Stimulated activated CD4-positive, alpha-beta T cell treated with anti-CD3 and anti-CD28 coated beads, Interleukin-12 subunit alpha, Interleukin-12 subunit beta, amount 100 ng/mL, for 48 hours (primary cell): ENCODE measurements around the gene SNX8.

Source experiments
- DNase-seq, 3 donors: peaks; one replicate each; pipeline ENCODE4 v3.0.0-alpha.2; 2020; ENCODE audit warnings: low read depth in 2 of 3, low spot score in 1 of 3

Gene SNX8

GRCh38 chr7:2247141-2247995, 66.9 kb downstream of the SNX8 start:
- DNase-seq: no peak

DNA sequence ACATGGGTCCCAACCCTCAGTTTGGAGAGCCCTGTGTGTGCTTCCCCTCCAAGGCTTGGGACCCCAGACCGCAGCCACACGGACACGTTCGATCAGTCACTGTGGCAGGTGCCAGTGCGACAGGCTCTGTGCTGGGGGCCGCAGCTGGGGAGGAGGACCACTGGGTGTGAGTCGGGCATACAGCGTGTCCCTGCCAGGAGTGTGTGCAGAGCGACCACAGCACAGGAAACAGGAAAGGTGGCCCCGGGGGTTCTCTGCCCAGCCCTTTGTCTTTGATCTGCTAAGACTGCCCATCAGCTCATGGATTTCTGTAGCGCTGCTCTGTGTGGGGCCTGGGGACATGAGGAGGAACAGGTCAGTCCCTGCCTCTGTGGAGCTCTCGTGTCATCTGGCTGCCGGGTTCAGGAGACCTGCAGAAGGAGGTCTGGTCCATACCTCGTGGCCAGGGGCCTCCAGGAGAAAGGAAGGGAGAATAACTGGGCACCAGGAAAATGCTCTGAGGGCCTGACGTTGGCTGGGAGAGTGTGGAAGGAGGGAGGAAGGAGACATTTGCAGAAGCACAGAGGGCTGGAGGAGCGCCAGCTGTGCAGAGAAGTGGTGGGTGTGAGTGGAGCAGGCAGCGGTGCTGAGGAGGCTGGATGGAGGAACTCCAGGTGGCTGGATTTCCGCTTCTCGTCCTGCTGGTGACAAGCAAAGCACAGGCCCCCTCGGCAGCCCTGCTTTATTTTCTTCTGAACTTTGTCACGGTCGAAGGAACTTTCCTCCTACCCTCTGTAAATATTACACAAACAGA, 68.2 kb downstream of the SNX8 start:
- DNase-seq: no peak

DNA sequence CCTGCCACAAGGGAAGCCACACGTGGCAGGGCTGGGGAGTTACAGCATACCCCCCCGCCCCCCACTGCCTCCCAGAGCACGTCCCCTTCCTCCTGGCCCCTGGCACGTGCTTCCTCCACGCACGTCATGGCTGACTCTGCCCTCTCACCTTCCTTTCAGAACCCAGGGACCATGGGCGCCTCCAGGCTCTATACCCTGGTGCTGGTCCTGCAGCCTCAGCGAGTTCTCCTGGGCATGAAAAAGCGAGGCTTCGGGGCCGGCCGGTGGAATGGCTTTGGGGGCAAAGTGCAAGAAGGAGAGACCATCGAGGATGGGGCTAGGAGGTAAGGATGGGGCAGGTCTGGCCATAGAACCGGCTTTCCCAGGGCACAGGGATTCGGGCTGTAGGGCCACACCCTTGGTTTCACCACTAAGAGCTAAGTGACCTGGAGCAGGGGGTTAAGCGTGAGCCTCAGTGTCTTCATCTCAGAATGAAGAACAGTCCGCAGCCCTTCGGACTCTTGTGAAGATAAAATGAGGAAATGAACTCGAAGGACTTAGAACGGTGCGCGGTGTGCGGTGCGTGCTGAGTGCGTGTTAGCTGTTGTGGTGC, 69.7 kb downstream of the SNX8 start:
- DNase-seq: no peak

DNA sequence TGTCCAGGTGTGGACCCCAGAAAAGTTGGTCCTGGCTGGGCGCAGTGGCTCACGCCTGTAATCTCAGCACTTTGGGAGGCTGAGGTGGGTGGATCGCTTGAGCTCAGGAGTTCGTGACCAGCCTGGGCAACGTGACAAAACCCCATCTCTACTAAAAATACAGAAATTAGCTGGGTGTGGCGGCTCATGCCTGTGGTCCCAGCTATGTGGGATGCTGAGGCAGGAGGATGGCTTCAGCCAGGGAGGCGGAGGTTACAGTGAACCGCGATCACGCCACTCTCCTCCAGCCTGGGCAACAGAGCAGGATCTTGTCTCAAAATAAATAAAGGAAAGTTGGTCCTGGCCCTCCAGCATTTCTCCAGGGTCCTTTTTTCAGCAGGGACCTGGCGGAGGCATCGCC, 70.8 kb downstream of the SNX8 start:
- no peak for DNase-seq

DNA sequence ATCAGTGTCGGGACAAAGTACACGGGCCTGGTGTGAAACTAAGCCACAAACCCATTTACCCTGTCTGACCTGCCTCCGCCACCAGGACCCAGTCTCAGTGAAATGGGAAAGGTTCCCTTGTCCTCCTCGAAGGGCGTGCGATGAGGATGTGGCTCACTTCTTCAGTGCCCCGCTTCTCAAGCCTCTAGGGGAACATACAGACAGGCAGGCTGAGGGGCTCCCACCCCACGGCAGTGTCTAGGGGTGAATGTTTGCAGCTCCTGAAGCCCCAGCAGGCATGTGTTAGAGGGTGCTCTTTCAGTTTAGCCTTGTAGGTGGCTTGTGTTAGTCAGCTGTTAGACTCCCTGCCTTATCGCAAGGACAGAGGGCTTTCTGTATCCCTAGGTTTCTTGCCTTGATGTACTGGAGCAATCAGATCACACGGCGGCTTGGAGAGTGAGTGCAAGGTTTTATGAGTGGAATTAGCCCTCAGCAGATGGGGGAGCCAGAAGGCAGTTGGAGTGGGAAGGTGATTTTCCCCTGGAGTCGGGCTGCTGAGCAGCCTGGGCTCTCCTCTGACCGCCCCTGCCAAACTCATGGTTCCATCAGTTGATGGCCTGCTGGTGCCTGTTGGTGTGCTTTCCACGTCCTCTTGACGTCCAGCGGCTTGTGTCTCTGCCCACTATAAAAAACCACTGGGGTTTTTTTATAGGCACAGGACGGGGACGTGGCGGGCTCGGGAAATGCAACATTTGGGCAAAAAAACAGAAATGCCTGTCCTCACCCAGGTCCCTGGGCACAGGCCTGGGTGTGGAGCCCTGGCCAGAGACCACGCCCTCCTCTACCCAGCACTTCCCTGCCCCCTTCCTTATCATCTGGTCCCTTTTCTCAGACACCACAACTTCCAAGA, 71.5 kb downstream of the SNX8 start:
- no peak for DNase-seq

DNA sequence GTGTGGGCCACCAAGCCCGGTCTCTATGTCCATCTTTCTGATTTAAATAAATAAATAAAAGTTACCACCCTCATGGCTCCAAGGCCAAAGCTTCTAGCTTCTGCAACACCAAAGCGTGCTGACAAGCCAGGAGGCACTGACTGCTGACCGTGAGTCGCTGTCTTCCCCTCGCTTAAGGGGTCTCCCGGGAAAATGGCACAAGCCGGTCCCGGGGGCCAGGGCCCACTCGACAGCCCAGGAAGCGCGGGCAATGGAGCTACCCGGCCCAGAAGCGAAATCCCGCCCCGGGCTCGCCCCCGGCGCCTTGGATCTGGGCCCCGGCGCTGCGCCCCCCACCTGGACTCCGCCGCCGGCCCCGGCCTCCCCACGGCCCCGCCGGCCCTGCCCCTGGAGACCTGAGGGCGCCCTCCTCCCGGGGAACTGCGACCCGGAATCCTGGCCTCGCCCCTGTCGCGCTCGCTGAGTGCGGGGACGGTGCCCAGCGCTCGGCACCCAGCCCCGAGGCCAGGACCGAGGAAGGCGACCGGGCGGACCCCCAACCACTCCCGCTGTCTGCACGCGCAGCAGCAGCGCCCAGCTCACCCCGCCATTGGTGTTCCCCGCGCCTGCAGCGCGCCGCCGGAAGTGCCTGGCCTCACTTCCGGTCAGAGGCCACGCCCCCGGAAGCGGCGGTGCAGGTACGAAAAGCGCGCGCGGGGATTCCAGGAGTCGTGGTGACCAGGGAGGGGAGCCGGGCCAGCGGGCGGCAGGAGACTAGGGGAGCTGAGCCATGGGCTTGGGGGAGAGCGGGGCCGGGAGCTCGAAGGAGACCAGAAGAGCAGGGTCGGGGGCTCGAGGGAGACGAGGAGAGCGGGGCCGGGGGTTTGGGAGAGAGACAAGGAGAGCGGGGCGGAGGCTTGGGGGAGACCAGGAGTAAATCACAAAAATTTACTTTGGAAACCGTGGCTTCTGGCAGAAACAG, 72.4 kb downstream of the SNX8 start, which contains the start of the genes MRM2 and NUDT1:
TSS of gene MRM2 (minus strand) at position 626 of the 961 bp plus-strand sequence. CDS start at position 590, 36 bp downstream.
TSS of gene NUDT1 (plus strand) at position 647 of the 961 bp plus-strand sequence. CDS start 2,349 bp downstream, outside the sequence.
- peak; percentile 53 to 78 (median 59) for DNase-seq

GRCh38 chr7:2239242-2239641, 75.0 kb downstream of the SNX8 start:
- DNase-seq: no peak

DNA sequence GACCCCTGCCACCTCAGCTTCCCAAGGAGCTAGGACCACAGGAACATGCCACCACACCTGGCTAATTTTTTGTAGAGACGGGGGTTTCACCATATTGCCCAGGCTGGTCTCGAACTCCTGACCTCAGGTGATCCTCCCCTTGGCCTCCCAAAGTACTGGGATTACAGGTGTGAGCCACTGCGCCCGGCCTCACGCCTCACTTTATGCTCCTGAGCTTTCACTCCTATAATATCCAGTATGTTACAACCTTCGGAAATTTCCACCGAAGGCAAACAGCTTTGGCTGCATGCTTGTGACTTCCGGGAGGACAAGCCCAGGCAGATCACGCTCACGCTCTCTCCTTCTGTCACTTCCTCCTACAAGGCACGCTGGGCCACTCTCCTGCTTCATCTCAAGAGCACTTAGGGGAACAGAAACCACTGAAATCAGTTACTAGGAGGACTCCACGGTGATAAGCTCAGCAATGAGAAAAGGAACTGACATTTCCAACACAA, 77.1 kb downstream of the SNX8 start:
- DNase-seq: no peak

GRCh38 chr7:2233926-2234325, 80.3 kb downstream of the SNX8 start:
- DNase-seq: no peak

DNA sequence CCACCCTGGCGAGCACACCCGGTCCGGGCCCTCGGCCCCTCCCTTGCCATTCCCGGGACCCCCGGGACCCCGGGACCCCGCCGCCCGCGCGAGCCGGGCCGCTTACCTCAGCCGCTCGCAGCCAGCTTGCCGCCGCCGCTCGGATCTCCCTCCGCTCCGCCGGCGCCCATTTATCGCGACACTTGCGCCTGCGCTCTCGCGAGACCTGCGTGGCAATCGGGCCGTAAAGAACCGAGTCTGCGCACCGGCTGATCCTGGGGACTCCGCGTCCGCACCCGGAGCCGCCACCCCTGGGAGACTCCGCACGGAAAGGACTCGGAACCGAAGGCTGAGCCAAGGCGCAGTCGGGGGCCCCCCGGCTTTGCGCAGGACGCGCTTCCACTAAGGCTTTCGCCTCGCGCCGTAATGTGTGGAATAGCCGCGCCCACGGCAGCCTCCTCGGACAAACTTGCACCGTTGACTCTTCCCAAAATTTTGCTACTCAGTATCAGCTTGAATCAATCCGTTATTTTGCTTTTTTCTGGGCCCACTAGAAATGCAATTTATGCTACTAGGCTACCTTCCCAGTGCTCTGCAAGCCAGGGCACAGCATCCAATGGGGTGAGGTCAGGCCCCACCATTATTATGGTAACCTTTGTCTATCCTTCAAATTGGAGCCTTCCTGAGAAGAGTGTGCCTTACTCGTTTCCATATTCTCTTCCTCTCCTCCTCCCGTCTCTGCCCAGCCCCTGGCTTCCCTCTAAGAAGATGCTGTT, 81.3 kb downstream of the SNX8 start, which contains the start of gene MAD1L1:
TSS of gene MAD1L1 (minus strand) at position 180 of the 755 bp plus-strand sequence. CDS start 2,812 bp downstream, outside the sequence.
- peak; percentile 82 to 86 (median 83) for DNase-seq

- DNase-seq: no peak
Measured at GRCh38 chr7:2231992-2232765, 82.1 kb downstream of the SNX8 start.

DNA sequence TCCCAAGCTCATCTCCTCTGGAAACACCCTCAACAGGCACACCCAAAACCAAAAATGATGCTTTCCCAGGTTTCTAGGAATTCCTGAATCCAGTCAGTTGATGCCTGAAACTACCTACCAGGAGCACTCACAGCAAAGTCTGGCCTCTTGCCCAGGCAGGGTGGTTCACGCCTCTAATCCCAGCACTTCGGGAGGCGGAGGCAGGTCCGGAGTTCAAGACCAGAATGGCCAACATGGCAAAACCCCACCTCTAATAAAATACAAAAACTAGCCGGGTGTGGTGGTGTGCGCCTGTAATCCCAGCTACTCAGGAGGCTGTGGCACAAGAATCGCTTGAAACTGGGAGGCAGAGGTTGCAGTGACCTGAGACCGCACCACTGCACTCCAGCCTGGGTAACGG, 83.4 kb downstream of the SNX8 start:
- no peak for DNase-seq

- no peak for DNase-seq
Measured at GRCh38 chr7:2230226-2230625, 84.0 kb downstream of the SNX8 start.

GRCh38 chr7:2229467-2229866, 84.8 kb downstream of the SNX8 start:
- no peak for DNase-seq

GRCh38 chr7:2228921-2229320, 85.3 kb downstream of the SNX8 start:
- DNase-seq: no peak

DNA sequence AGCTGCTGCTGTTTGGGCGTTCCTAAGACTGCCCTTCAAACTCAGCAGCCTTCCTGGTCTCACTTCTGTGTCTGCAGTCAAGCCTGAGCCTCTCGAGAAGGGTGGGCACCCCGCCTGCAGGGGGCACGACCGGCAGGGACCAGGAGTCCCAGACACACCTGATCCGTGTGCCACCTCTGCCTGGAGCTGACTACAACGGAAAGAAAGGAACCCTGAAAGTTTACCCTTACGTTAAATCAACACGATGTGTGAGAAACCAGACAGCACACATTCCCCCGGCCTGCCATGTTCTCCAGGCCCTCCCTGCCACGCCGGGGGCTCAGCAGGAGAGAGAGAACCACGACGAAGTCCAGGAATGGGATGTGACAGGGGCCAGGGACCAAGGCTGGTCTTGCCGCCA, 86.5 kb downstream of the SNX8 start:
- no peak for DNase-seq

DNA sequence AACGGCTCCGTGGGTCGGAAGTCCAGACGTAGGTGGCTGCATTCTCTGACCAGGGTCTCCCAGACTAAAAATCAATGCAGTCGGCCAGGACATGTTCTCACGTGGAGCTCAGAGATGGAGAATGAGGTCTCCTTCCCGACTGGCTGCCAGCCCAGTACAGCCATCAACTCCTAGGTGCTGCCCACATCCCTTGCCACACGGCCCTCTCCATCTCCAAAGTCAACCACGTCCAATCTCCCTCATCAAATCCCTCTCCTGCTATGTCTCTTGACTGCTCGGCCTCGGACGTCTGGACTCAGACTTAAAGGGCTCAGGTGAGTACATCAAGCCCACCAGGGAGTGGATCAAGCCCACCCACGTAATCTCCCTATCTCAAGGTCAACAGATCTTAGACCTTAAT, 88.4 kb downstream of the SNX8 start:
- no peak for DNase-seq

DNA sequence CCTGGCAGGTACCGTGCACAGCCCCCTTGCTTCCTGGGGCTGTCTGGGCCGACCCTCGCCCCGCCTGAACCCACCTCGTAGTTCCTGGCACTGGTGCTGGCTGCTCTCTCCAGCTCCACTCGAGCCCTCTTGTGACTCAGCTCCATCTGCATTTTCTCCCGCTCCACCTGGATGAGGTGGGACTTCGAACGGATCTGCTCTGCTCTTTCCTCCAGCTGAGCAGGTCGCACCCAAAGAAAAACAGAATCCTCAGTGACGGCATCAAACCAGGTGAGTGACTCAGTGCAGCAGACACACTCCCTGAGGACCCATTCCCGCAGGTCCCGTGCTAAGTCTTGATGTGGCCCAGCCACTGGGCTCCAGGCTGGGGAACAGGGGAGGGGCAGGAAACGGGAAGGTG, 88.9 kb downstream of the SNX8 start:
- DNase-seq: no peak
